Measurements from ENCODE around the gene DMTF1. TPM values are rescaled to one million over a fixed set of nuclear protein-coding genes. Genes with fewer than 3 reads are reported as not detected.

Gene DMTF1
- total and polyA plus RNA-seq, 2 of the 8 experiments (the other 6 are each of a cell fraction or from before 2014, with no cell fraction given), result 86.0 to 115 TPM

DNA sequence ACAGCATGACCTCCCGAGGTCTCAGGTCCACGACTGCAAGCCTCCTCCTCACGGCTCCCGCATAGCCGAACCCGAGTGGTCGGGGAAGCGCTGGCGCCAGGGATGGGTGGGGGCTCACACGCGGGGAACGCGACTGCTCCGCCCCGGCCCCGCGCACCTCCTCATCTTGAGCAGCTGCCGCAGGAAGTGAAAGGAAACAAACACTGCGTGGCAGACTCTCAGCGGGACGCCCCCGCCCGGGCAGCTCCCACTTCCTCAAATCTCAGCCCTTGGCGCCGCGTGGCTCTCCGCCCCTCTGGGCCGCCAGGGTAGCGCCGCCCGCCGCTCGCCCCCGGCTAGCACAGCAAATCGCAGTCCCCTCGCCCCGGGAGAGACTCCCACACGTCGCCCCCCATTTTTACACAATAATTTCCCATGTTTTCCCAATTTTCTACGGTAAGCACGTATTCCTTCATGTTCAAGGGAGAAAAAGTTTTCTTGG lies 67.3 kb downstream of the DMTF1 start, which contains the start of gene TMEM243:
Gene TMEM243, minus strand, starts transcription at position 188 of the 481 bp plus-strand sequence. CDS start 229 bp downstream, outside the sequence.
- Histone ChIP-seq H2BK12ac (ENCODE audit: low read depth, low read length) (no peak within 1 kb of the TSS), H3K27me3 (replicated peaks in 1 of 4; ENCODE audit: control insufficient read depth in 3 of 4, extremely low read depth in 1 of 4, insufficient read depth in 3 of 4, low read length in 3 of 4) (peaks cover 0 to 18% (median 15%) of the 10 kb centered on the region in 4 experiments; a peak in 5 of 7 replicates), H4K8ac (ENCODE audit: extremely low read depth, insufficient read depth, low read length) (peak within 1 kb of the TSS; percentile 69), H3K9ac (replicated peaks in 1 of 4; ENCODE audit: extremely low read depth in 1 of 4, low read depth in 3 of 4, low read length in 3 of 4) (peak within 1 kb of the TSS; percentile 65 to 96 (median 76)), H3K23ac (ENCODE audit: insufficient read length) (no peak within 1 kb of the TSS), H3K4me1 (replicated peaks in 1 of 4; ENCODE audit: control insufficient read depth in 3 of 4, insufficient read depth in 4 of 4, low read length in 3 of 4) (peaks cover 0 to 7% (median under 1%) of the 10 kb centered on the region in 4 experiments; a peak in 4 of 7 replicates), H3K79me1 (ENCODE audit: low read depth, low read length) (peaks cover 2% of the 10 kb centered on the region; the same call in 1 of the 2 replicates), H3K23me2 (ENCODE audit: low read depth, low read length) (peaks cover 14% of the 10 kb centered on the region; the same call in 1 of the 2 replicates), H3K56ac (replicated peaks; ENCODE audit: insufficient read length, low read depth, low read length) (peak within 1 kb of the TSS; percentile 52), H4K20me1 (replicated peaks in 1 of 2; ENCODE audit: control insufficient read depth in 1 of 2, insufficient read depth in 2 of 2, low read length in 2 of 2) (peaks cover 0 to 1% of the 10 kb centered on the region in 2 experiments), H2AFZ (ENCODE audit: low read length) (peak within 1 kb of the TSS; percentile 88), H3K4me3 (ENCODE audit: extremely low read depth in 1 of 4, insufficient read depth in 2 of 4, low read depth in 3 of 4, low read length in 4 of 4) (peak within 1 kb of the TSS; percentile 80 to 98 (median 92)), H3K18ac (ENCODE audit: extremely low read depth, low read length) (peak within 1 kb of the TSS; percentile 92), H4K5ac (ENCODE audit: insufficient read length, low read depth, low read length) (peak within 1 kb of the TSS; percentile 3), H2BK120ac (replicated peaks; ENCODE audit: low read depth, low read length) (no peak within 1 kb of the TSS), H3K14ac (ENCODE audit: insufficient read length) (no peak within 1 kb of the TSS), H2AK5ac (ENCODE audit: low read depth, low read length) (no peak within 1 kb of the TSS), H2BK15ac (ENCODE audit: low read length) (no peak within 1 kb of the TSS; the same call in 1 of the 2 replicates), H3K9me3 (ENCODE audit: insufficient read depth in 2 of 2, low read depth in 1 of 2, low read length in 1 of 2) (no peaks in the 10 kb centered on the region), H4K91ac (replicated peaks; ENCODE audit: insufficient read length, low read length) (no peak within 1 kb of the TSS), H2BK20ac (ENCODE audit: low read length) (no peak within 1 kb of the TSS), H3K36me3 (ENCODE audit: control insufficient read depth in 2 of 4, insufficient read depth in 4 of 4, low read length in 3 of 4) (peaks cover 0 to 6% (median 3%) of the 10 kb centered on the region in 4 experiments; a peak in 2 of 8 replicates), H3K4ac (replicated peaks; ENCODE audit: insufficient read length, low read depth, low read length) (no peak within 1 kb of the TSS), H2BK5ac (ENCODE audit: low read depth, low read length) (peak within 1 kb of the TSS; percentile 78), H3K79me2 (ENCODE audit: control insufficient read depth in 1 of 2, insufficient read depth in 2 of 2, low read length in 2 of 2) (peaks cover 0 to 33% of the 10 kb centered on the region in 2 experiments; a peak in 3 of 4 replicates), H3K27ac (ENCODE audit: low read depth, low read length) (peak within 1 kb of the TSS; percentile 60; the same call in 1 of the 2 replicates), H3K4me2 (ENCODE audit: insufficient read depth in 1 of 2, low read depth in 2 of 2, low read length in 2 of 2) (peak within 1 kb of the TSS; percentile 59 to 81)
- FAIRE-seq, result no peak
- WGBS, 2 experiments (ENCODE audit: extremely low coverage in 1 of 2, insufficient coverage in 1 of 2, insufficient read length in 1 of 2, insufficient replicate concordance in 2 of 2, low coverage in 1 of 2, low lambda C conversion rate in 2 of 2, missing lambda C conversion rate in 1 of 2), result 2% methylated on average over 40 of the region's 41 CpGs; no CpG with 5 or more reads in 1 of the 2 experiments
- POLR2A ChIA-PET (ENCODE audit: partially characterized antibody), result interaction anchor here (0.7 to 5.5 kb wide), 11 partner anchors 9 to 160 kb away, joined by 3 to 40 read pairs (median 6); partner anchors contain the start of genes DMTF1 and ELAPOR2
- CTCF ChIA-PET (ENCODE audit: partially characterized antibody), result interaction anchor here (1.0 to 3.0 kb wide), 7 partner anchors 8 to 196 kb away, joined by 3 to 14 read pairs (median 3); no protein-coding TSS in a partner anchor
- peak in 1 of 2 experiments; percentile 73 for DNase-seq (ENCODE audit: low read depth in 1 of 2, low spot score in 2 of 2)
- TF ChIP-seq RNF2 (IDR thresholded peaks at IDR 0.05; ENCODE audit: borderline replicate concordance, low read depth, low read length, missing control alignments, poor library complexity, severe bottlenecking) (no peak), POLR2AphosphoS5 (IDR thresholded peaks at IDR 0.05; ENCODE audit: low read depth, low read length) (no peak; the same call in 1 of the 2 replicates), CBX5 (IDR thresholded peaks at IDR 0.05; ENCODE audit: low read depth, low read length) (no peak), CTCF (IDR thresholded peaks at IDR 0.05; ENCODE audit: control extremely low read depth in 1 of 3, insufficient read depth in 1 of 3, low read depth in 1 of 3, low read length in 3 of 3) (peak in 1 of 3 experiments; percentile 9; a peak in 1 of 4 replicates), TBP (IDR thresholded peaks at IDR 0.05; ENCODE audit: low read depth, low read length) (0 out of 2 replicates have a peak, but pooled peaks have one; percentile 7), RAD21 (IDR thresholded peaks at IDR 0.05 in 1 of 2, conservative IDR thresholded peaks at IDR 0.05 in 1 of 2; ENCODE audit: low read depth in 2 of 2, low read length in 2 of 2) (no peak), POLR2A (IDR thresholded peaks at IDR 0.05; ENCODE audit: control extremely low read depth in 1 of 2, low read depth in 2 of 2, low read length in 2 of 2) (peak in 1 of 2 experiments; percentile 46; a peak in 1 of 3 replicates), PHF8 (conservative IDR thresholded peaks at IDR 0.05; ENCODE audit: low read depth, low read length) (peak; percentile 13)
